ENCODE results near the gene TNFSF15. TPM values are rescaled to one million over a fixed set of nuclear protein-coding genes. Genes with fewer than 3 reads are reported as not detected.

TNFSF15 gene
- total RNA-seq, 1 donor from 2014 or later = 0.11 TPM

DNA sequence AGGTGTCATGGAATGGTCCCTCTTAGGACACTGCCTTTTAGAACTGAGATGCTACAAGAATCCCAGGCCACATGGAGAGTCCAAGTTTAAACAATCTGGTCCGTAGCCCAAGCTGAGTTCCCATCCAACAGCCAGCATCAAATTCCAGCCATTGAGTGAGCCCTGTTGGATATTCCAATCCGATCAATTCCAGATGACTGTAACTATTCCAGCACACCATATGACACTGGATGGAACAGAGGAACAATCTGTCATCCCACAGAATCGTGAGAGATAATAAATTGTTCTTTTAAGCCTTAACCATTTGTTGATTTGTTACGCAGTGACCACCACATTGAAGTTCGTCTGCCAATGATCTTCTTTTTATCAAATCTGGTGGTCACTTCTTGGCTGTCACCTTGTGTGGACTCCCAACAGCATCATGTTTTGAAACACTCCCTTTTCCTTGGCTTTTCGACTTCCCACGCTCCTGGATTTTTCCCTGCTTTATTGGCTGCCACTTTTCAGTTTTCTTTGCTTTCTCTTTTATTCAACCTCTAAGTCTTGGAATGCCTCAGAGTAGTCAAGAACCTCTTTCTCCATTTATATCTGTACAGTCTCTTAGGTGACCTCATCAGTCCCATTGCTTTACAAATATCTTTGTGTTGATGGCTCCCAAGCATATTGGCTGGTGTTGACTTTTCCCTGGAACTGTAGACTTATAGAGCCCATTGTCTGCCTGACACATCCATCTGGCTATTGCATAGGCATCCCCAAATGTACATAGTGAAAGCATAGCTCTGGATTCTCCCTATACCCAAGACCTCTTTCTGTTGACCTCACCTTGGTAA lies 46.1 kb downstream of the TNFSF15 start:
- Histone ChIP-seq H3K4me3 (no peak overlapping the region), H3K9me3 (replicated peaks) (peaks cover 16% of the 10 kb centered on the region), H3K27ac (replicated peaks) (no peak overlapping the region), H3K36me3 (no peaks in the 10 kb centered on the region), H3K27me3 (ENCODE audit: low read depth) (peaks cover 45% of the 10 kb centered on the region), H3K4me1 (no peaks in the 10 kb centered on the region)
- no peak for DNase-seq
- no peak for TF ChIP-seq CTCF (IDR thresholded peaks at IDR 0.05; ENCODE audit: borderline replicate concordance)
- intact Hi-C loops (cut with micrococcal nuclease) = no loop called here

GRCh38 chr9:114757984-114758383 lies 47.9 kb downstream of the TNFSF15 start:
- no peaks in the 10 kb centered on the region for H3K36me3 ChIP-seq
- TF ChIP-seq CTCF (IDR thresholded peaks at IDR 0.05; ENCODE audit: borderline replicate concordance) = no peak

GRCh38 chr9:114757395-114757794 lies 48.4 kb downstream of the TNFSF15 start:
- no peak overlapping the region for H3K27ac ChIP-seq (replicated peaks)
- no peak for DNase-seq
- peaks cover 16% of the 10 kb centered on the region for H3K9me3 ChIP-seq (replicated peaks)
- H3K4me1 ChIP-seq = no peaks in the 10 kb centered on the region
- peaks cover 53% of the 10 kb centered on the region for H3K27me3 ChIP-seq (ENCODE audit: low read depth)
- no peak overlapping the region for H3K4me3 ChIP-seq
- no peaks in the 10 kb centered on the region for H3K36me3 ChIP-seq
- TF ChIP-seq CTCF (IDR thresholded peaks at IDR 0.05; ENCODE audit: borderline replicate concordance) = no peak
- intact Hi-C loops (cut with micrococcal nuclease) = no loop called here

More at GRCh38 chr9:114757984-114758383, 47.9 kb downstream of the TNFSF15 start:
- no peak for DNase-seq
- Histone ChIP-seq H3K9me3 (replicated peaks) (peaks cover 16% of the 10 kb centered on the region), H3K4me3 (no peak overlapping the region), H3K4me1 (no peaks in the 10 kb centered on the region), H3K27ac (replicated peaks) (no peak overlapping the region), H3K27me3 (ENCODE audit: low read depth) (peaks cover 53% of the 10 kb centered on the region)
- intact Hi-C loops (cut with micrococcal nuclease) = no loop called here

GRCh38 chr9:114756920-114757319 lies 48.9 kb downstream of the TNFSF15 start:
- intact Hi-C loops (cut with micrococcal nuclease) = no loop called here
- H3K27me3 ChIP-seq (ENCODE audit: low read depth) = peaks cover 52% of the 10 kb centered on the region
- H3K36me3 ChIP-seq = no peaks in the 10 kb centered on the region
- no peak for DNase-seq
- no peaks in the 10 kb centered on the region for H3K4me1 ChIP-seq
- TF ChIP-seq CTCF (IDR thresholded peaks at IDR 0.05; ENCODE audit: borderline replicate concordance) = no peak
- H3K4me3 ChIP-seq = no peak overlapping the region
- no peak overlapping the region for H3K27ac ChIP-seq (replicated peaks)
- peaks cover 16% of the 10 kb centered on the region for H3K9me3 ChIP-seq (replicated peaks)

DNA sequence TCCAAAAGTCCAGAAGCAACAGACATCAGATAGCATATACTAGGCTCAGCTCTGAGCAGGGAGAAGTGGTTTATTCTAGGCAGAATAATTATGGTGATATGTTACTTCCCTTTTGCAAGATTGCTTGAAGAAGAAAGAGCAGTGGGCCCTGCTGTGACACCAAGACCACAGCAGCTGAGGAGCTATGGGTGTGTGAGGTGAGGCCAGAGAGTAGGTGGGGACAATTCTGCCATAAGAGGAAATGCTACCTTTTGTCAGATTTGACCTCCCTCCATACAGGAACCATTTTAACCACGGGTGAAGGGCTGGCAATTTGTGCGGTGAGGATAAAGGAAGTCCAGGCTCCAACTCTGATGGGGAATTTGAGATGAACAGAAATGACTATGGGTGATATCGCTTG lies 51.3 kb downstream of the TNFSF15 start:
- TF ChIP-seq CTCF (IDR thresholded peaks at IDR 0.05; ENCODE audit: borderline replicate concordance) = no peak
- Histone ChIP-seq H3K9me3 (replicated peaks) (peaks cover 15% of the 10 kb centered on the region), H3K4me3 (no peak overlapping the region), H3K27me3 (ENCODE audit: low read depth) (peaks cover 45% of the 10 kb centered on the region), H3K4me1 (no peaks in the 10 kb centered on the region), H3K27ac (replicated peaks) (no peak overlapping the region), H3K36me3 (no peaks in the 10 kb centered on the region)
- intact Hi-C loops (cut with micrococcal nuclease) = no loop called here
- no peak for DNase-seq

All from left ventricle myocardium inferior (tissue), 1 donor.